MCF 10A (cell line): ENCODE data around the gene DSCAML1. TPM values are rescaled to one million over a fixed set of nuclear protein-coding genes. Genes with fewer than 3 reads are reported as not detected.

Experiments used
- BruUV-seq: library from RNA; stranded (reverse); fragments of 400-500 nt; replicated peaks from 2 replicates; lab custom pipeline; 2021; lab: Mats Ljungman, UMichigan
- CTCF ChIA-PET: fragments of 300-600 bp; sonication (Branson Sonifier 250); formaldehyde crosslinking; extraction: SDS; loops from one replicate; lab custom pipeline; 2021; ENCODE audit warnings: antibody characterized with exemption, inconsistent platforms; lab: Yijun Ruan, JAX
- POLR2A ChIA-PET: fragments of 300-600, 350-650 bp; sonication (Branson Sonifier 250); formaldehyde crosslinking; extraction: SDS; loops from one replicate; lab custom pipeline; 2020; ENCODE audit warnings: antibody characterized with exemption, inconsistent platforms; lab: Yijun Ruan, JAX
- DNase-seq: peaks from one replicate; pipeline ENCODE4 v3.0.0-alpha.2; 2018; ENCODE audit not compliant: unreplicated experiment
- H3K27ac Mint-ChIP-seq: one replicate; pipeline ENCODE4 v1.8.0; 2022; ENCODE audit warnings: mild to moderate bottlenecking, low read depth, mixed read lengths; ENCODE audit not compliant: unreplicated experiment
- H3K27me3 Mint-ChIP-seq: one replicate; pipeline ENCODE4 v1.8.0; 2022; ENCODE audit warnings: mixed read lengths; ENCODE audit not compliant: insufficient read depth, unreplicated experiment
- H3K36me3 Mint-ChIP-seq: one replicate; pipeline ENCODE4 v1.8.0; 2022; ENCODE audit warnings: mild to moderate bottlenecking, moderate library complexity, mixed read lengths; ENCODE audit not compliant: insufficient read depth, unreplicated experiment
- H3K4me1 Mint-ChIP-seq: one replicate; pipeline ENCODE4 v1.8.0; 2022; ENCODE audit warnings: mixed read lengths; ENCODE audit not compliant: insufficient read depth, unreplicated experiment
- H3K4me3 Mint-ChIP-seq: one replicate; pipeline ENCODE4 v1.8.0; 2022; ENCODE audit warnings: mild to moderate bottlenecking, moderate library complexity, mixed read lengths; ENCODE audit not compliant: unreplicated experiment
- H3K9me3 Mint-ChIP-seq: one replicate; pipeline ENCODE4 v1.8.0; 2022; ENCODE audit warnings: mixed read lengths; ENCODE audit not compliant: unreplicated experiment
- intact Hi-C: fragments of 100-400 bp; cut with micrococcal nuclease; formaldehyde crosslinking; loops from 2 replicates; pipeline ENCODE4 v1.14.1; 2022
- total RNA-seq: library from RNA; stranded (reverse); gene quantifications from 2 replicates; pipeline ENCODE4 v1.2.3, GENCODE V29; 2022
- TF ChIP-seq, protein P1 (sequence below): fragments of 200-600 bp; IDR thresholded peaks from one replicate; pipeline ENCODE4 v1.8.0; 2022; ENCODE audit warnings: antibody characterized with exemption, mild to moderate bottlenecking; ENCODE audit not compliant: unreplicated experiment

The DSCAML1 gene
- total RNA-seq, 1 experiment from 2014 or later = not detected

DNA sequence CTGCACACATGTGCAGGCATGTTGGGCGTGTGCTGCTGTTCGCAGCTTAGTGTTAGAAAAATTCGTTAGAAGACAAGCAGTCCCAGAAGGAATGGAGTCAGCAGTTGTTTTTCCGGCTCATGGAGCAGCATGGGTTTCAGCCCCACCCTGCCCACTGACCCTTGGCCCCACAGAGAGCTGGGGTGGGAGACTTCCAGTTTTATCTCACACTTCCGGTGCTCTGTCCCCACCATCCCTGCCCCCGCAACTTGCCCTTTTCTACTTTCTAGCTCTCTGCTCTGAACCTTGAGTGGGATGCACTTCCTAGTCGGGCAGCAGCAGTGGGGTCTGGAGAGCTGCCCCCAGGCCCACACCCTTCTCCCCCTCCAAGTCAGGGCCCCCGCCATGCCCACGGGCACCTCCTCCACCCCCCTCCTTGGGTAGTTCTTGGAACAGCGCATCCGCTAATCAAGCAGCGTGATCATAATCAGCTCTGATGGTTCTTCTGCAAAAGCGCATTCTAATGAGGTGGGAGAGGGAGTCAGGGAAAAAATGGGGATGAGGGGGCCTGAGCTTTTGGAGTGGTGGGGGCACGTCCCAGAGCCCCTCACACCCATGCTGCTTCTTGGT is 285.0 kb downstream of the DSCAML1 start:
- CTCF ChIA-PET = no interaction called here
- no peak overlapping the region for H3K4me3 Mint-ChIP-seq
- POLR2A ChIA-PET = interaction anchor here (0.6 kb wide), 1 partner anchor 36 kb away, joined by 4 read pairs; no protein-coding TSS in a partner anchor
- no peaks in the 10 kb centered on the region for H3K4me1 Mint-ChIP-seq
- no peaks in the 10 kb centered on the region for H3K9me3 Mint-ChIP-seq
- TF ChIP-seq, protein P1, sequence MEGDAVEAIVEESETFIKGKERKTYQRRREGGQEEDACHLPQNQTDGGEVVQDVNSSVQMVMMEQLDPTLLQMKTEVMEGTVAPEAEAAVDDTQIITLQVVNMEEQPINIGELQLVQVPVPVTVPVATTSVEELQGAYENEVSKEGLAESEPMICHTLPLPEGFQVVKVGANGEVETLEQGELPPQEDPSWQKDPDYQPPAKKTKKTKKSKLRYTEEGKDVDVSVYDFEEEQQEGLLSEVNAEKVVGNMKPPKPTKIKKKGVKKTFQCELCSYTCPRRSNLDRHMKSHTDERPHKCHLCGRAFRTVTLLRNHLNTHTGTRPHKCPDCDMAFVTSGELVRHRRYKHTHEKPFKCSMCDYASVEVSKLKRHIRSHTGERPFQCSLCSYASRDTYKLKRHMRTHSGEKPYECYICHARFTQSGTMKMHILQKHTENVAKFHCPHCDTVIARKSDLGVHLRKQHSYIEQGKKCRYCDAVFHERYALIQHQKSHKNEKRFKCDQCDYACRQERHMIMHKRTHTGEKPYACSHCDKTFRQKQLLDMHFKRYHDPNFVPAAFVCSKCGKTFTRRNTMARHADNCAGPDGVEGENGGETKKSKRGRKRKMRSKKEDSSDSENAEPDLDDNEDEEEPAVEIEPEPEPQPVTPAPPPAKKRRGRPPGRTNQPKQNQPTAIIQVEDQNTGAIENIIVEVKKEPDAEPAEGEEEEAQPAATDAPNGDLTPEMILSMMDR = no peak
- BruUV-seq = no TSS peak
- H3K27me3 Mint-ChIP-seq = peaks cover 62% of the 10 kb centered on the region
- no peak for DNase-seq
- intact Hi-C loops = no loop called here
- H3K27ac Mint-ChIP-seq = no peak overlapping the region
- H3K36me3 Mint-ChIP-seq = no peaks in the 10 kb centered on the region

DNA sequence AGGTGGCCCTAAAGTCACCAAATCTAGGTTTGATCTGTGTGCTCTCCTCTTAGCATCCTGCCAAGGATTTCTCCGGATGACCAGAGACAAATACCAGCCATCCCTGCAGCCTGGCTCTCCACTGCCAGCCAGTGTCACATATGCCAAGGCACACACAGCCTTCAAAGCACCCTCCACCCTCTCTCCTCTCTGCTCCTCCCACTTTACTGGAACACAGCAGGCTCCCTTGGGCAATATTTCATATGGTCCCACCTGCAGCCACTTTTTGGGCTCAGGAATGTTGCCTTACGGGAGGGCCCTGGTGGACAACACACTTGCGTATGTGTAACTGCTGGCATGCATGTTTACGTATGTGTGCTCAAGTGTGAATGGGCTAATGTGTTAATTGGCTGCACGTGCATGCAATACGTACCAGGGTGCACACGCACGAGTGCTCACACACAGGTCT is 285.5 kb downstream of the DSCAML1 start:
- CTCF ChIA-PET = no interaction called here
- no TSS peak for BruUV-seq
- no peak overlapping the region for H3K27ac Mint-ChIP-seq
- DNase-seq = no peak
- H3K4me3 Mint-ChIP-seq = no peak overlapping the region
- intact Hi-C loops = no loop called here
- no peaks in the 10 kb centered on the region for H3K36me3 Mint-ChIP-seq
- peaks cover 57% of the 10 kb centered on the region for H3K27me3 Mint-ChIP-seq
- no peaks in the 10 kb centered on the region for H3K4me1 Mint-ChIP-seq
- POLR2A ChIA-PET = no interaction called here
- TF ChIP-seq, protein P1 = no peak
- no peaks in the 10 kb centered on the region for H3K9me3 Mint-ChIP-seq

DNA sequence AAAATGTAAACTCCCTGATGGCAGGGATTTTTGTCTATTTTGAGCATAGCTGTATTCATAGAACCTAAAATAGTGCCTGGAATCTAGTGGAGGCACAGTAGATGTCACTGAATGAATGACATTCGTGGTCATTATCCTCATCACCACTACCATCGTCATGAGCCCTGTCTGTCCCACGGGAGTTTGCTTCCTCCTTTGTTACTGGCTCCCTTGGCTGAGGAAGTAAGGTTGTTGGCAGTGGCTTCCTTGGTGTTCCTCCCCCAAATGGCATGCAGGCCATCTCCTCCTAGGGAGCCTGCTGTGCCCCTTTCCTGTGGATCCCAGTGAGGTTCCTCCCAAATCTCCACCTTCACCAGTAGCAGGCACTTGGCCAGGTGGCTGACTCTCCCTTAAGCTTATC is 286.4 kb downstream of the DSCAML1 start:
- no peak for DNase-seq
- peaks cover 52% of the 10 kb centered on the region for H3K27me3 Mint-ChIP-seq
- H3K4me1 Mint-ChIP-seq = no peaks in the 10 kb centered on the region
- POLR2A ChIA-PET = no interaction called here
- H3K4me3 Mint-ChIP-seq = no peak overlapping the region
- CTCF ChIA-PET = interaction anchor here (0.7 kb wide), 1 partner anchor 539 kb away, joined by 4 read pairs; no protein-coding TSS in a partner anchor
- TF ChIP-seq, protein P1 = no peak
- no peaks in the 10 kb centered on the region for H3K36me3 Mint-ChIP-seq
- H3K27ac Mint-ChIP-seq = no peak overlapping the region
- no TSS peak for BruUV-seq
- intact Hi-C loops = no loop called here
- no peaks in the 10 kb centered on the region for H3K9me3 Mint-ChIP-seq

DNA sequence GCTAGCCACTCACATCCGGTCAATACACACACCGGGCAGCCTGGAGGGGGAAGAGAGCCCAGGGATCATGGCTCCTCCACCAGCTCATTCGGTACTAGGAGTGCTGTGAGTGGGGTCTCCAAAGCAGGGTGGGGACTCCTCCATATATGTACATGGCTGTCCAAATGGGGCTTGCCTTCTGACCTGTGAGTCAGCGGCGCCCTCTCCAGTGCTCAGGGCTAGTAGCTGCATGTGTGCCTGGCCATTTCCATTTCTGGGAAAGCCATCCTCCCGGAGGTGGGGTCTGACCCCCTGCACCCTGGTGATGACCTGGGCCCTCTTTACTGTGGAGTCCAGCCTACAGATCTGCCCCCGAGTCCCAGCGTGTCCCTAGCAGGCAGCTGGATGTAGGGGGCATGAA is 287.5 kb downstream of the DSCAML1 start:
- H3K9me3 Mint-ChIP-seq = no peaks in the 10 kb centered on the region
- POLR2A ChIA-PET = interaction anchor here (0.7 kb wide), 1 partner anchor 306 kb away, joined by 3 read pairs; no protein-coding TSS in a partner anchor
- DNase-seq = no peak
- TF ChIP-seq, protein P1 = no peak
- H3K27me3 Mint-ChIP-seq = peaks cover 51% of the 10 kb centered on the region
- H3K4me1 Mint-ChIP-seq = no peaks in the 10 kb centered on the region
- no TSS peak for BruUV-seq
- intact Hi-C loops = no loop called here
- CTCF ChIA-PET = interaction anchor here (1.1 kb wide), 1 partner anchor 83 kb away, joined by 3 read pairs; no protein-coding TSS in a partner anchor
- H3K27ac Mint-ChIP-seq = no peak overlapping the region
- H3K36me3 Mint-ChIP-seq = no peaks in the 10 kb centered on the region
- H3K4me3 Mint-ChIP-seq = no peak overlapping the region
